Thymus (tissue), 14 donors: ENCODE measurements around the gene EXOC5. TPM values are rescaled to one million over a fixed set of nuclear protein-coding genes. Genes with fewer than 3 reads are reported as not detected.

Experiments
- DNase-seq, 9 donors: peaks; one replicate each; pipeline ENCODE4 v3.0.0-alpha.2; 2013; ENCODE audit warnings: low spot score in 9 of 9, low read depth in 6 of 9, missing footprints in 1 of 9
- H3K27ac ChIP-seq, 2 donors: one replicate each; pipeline ENCODE4 v1.5.1; 2013; ENCODE audit warnings: control low read depth in 1 of 2, low read depth in 1 of 2, low read length in 1 of 2, mild to moderate bottlenecking in 1 of 2, moderate library complexity in 1 of 2
- H3K27me3 ChIP-seq, 2 donors: one replicate each; pipeline ENCODE4 v1.5.1; 2013; ENCODE audit warnings: low read length in 1 of 2; ENCODE audit not compliant: control insufficient read depth in 2 of 2, insufficient read depth in 1 of 2
- H3K36me3 ChIP-seq, 2 donors: one replicate each; pipeline ENCODE4 v1.5.1; 2013; ENCODE audit warnings: low read length in 1 of 2, mild to moderate bottlenecking in 1 of 2, moderate library complexity in 1 of 2; ENCODE audit not compliant: control insufficient read depth in 2 of 2, insufficient read depth in 2 of 2
- H3K4me1 ChIP-seq, 2 donors: one replicate each; pipeline ENCODE4 v1.5.1; 2013; ENCODE audit warnings: low read length in 2 of 2; ENCODE audit not compliant: control insufficient read depth in 2 of 2, insufficient read depth in 2 of 2
- H3K4me3 ChIP-seq, 2 donors: one replicate each; pipeline ENCODE4 v1.5.1; 2013; ENCODE audit warnings: low read length in 2 of 2, control low read depth in 1 of 2, mild to moderate bottlenecking in 1 of 2
- H3K9me3 ChIP-seq, 2 donors: one replicate each; pipeline ENCODE4 v1.5.1; 2013; ENCODE audit warnings: low read length in 1 of 2, mild to moderate bottlenecking in 1 of 2; ENCODE audit not compliant: control insufficient read depth in 2 of 2, insufficient read depth in 1 of 2
- WGBS: extraction: QIAGEN DNeasy Blood & Tissue Kit; methylation state at CpG from one replicate; pipeline ENCODE4 v1.1.7; 2013; 5-methylcytosine and 5-hydroxymethylcytosine counted together
- long read RNA-seq, 10 donors: transcript quantifications; one replicate each; lab custom pipeline, GENCODE V29; 2026
- polyA plus RNA-seq: library from polyadenylated mRNA; stranded (reverse); fragments of 200-250 nt; gene quantifications from one replicate; pipeline ENCODE4 v1.2.3, GENCODE V29; 2013
- total RNA-seq: library from RNA; stranded (reverse); fragments of 120-200 nt; gene quantifications from one replicate; pipeline ENCODE4 v1.2.4, GENCODE V29; 2013
- donor health status: healthy.

EXOC5 gene
- total RNA-seq (43.4 TPM), polyA plus RNA-seq (25.2 TPM)
- long read RNA-seq, donor 1, full-length matches to known transcripts: 1 of 1 reads
- long read RNA-seq, donor 1, partial matches to known transcripts: 0 of 1 reads
- long read RNA-seq, donor 1, other reads (novel, unspliced or antisense): 0 of 1 reads
- long read RNA-seq, donor 2: 0 reads
- long read RNA-seq, donor 3, full-length matches to known transcripts: 4 of 4 reads
- long read RNA-seq, donor 3, partial matches to known transcripts: 0 of 4 reads
- long read RNA-seq, donor 3, other reads (novel, unspliced or antisense): 0 of 4 reads
- long read RNA-seq, donor 4, full-length matches to known transcripts: 3 of 28 reads
- long read RNA-seq, donor 4, partial matches to known transcripts: 25 of 28 reads
- long read RNA-seq, donor 4, other reads (novel, unspliced or antisense): 0 of 28 reads
- long read RNA-seq, donor 5, full-length matches to known transcripts: 10 of 10 reads
- long read RNA-seq, donor 5, partial matches to known transcripts: 0 of 10 reads
- long read RNA-seq, donor 5, other reads (novel, unspliced or antisense): 0 of 10 reads
- long read RNA-seq, donor 6, full-length matches to known transcripts: 13 of 18 reads
- long read RNA-seq, donor 6, partial matches to known transcripts: 5 of 18 reads
- long read RNA-seq, donor 6, other reads (novel, unspliced or antisense): 0 of 18 reads
- long read RNA-seq, donor 7, full-length matches to known transcripts: 7 of 7 reads
- long read RNA-seq, donor 7, partial matches to known transcripts: 0 of 7 reads
- long read RNA-seq, donor 7, other reads (novel, unspliced or antisense): 0 of 7 reads
- long read RNA-seq, donor 8, partial matches to known transcripts: 0 of 1 reads
- long read RNA-seq, donor 8, other reads (novel, unspliced or antisense): 0 of 1 reads
- long read RNA-seq, donor 9, full-length matches to known transcripts: 3 of 3 reads
- long read RNA-seq, donor 9, partial matches to known transcripts: 0 of 3 reads
- long read RNA-seq, donor 9, other reads (novel, unspliced or antisense): 0 of 3 reads
- long read RNA-seq, donor 10, full-length matches to known transcripts: 4 of 4 reads
- long read RNA-seq, donor 10, partial matches to known transcripts: 0 of 4 reads
- long read RNA-seq, donor 10, other reads (novel, unspliced or antisense): 0 of 4 reads

DNA sequence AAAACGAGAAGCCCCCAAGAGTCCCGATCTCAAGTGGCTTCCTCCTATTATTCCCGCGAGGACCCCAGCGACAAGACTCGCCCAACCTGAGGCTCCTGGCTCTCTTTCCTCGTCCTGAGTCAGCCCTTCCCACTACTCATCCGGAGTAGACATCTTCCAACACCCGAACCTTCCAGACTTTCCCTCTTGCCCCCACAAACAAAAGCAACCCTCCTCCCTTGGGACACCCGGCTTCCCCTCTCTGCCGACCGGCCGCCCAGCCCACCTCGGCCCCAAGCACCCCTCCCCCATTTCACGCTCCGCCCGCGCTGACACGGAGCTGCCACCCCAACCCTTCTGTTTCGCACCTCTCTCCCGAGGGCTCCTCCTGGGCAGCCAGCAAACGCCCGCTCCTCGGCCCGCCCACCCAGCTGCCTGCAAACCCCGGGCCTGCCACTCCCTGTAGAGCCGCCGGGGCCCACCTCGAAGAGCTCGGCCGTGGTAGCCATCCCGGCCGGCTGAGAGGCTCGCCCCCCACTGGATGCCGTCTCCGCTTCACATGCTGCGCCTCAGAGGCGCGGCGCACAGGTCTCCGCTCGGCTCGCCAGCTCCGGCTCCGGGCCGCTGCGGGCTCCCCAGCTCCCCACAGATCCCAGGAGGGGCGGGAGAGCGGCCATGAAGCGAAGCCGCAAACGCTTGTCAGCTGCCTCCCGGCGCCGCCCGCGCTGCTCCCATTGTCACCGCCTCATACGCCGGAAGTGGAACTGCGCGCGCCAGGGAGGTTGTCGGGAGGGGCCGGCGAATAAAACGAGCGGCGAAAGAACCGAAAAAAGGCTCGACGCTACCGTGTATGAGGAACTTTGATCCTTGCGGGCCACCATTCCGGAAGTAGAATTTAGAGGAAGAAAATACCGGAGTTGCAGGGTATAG lies at the start of gene EXOC5, which contains the start of gene AP5M1:
TSS of gene EXOC5 (minus strand) at position 745 of the 909 bp plus-strand sequence. CDS start at position 488, 257 bp downstream.
TSS of gene AP5M1 (plus strand) at position 811 of the 909 bp plus-strand sequence. CDS start 344 bp downstream, outside the sequence.
- peaks cover 6 to 12% of the 10 kb centered on the region in 2 donors for H3K4me1 ChIP-seq
- under 1% methylated on average over 76 of the region's 76 CpGs for WGBS
- DNase-seq: peak; percentile 90 to 99 (median 94)
- peak within 1 kb of the TSS; percentile 64 to 75 for H3K4me3 ChIP-seq
- no peaks in the 10 kb centered on the region for H3K9me3 ChIP-seq
- H3K27me3 ChIP-seq: no peaks in the 10 kb centered on the region
- H3K27ac ChIP-seq: peak within 1 kb of the TSS; percentile 97 to 98
- no peaks in the 10 kb centered on the region for H3K36me3 ChIP-seq

GRCh38 chr14:57317248-57317833 lies 48.6 kb upstream of the EXOC5 start:
- WGBS: 4% methylated on average over 3 of the region's 3 CpGs
- Histone ChIP-seq H3K9me3 (no peaks in the 10 kb centered on the region), H3K27me3 (no peaks in the 10 kb centered on the region), H3K27ac (no peak overlapping the region), H3K36me3 (no peaks in the 10 kb centered on the region), H3K4me3 (no peak overlapping the region), H3K4me1 (no peaks in the 10 kb centered on the region)
- peak; percentile 36 to 82 (median 63) for DNase-seq

- Histone ChIP-seq H3K9me3 (no peaks in the 10 kb centered on the region), H3K4me1 (no peaks in the 10 kb centered on the region), H3K36me3 (no peaks in the 10 kb centered on the region), H3K4me3 (no peak overlapping the region), H3K27me3 (no peaks in the 10 kb centered on the region), H3K27ac (no peak overlapping the region)
- no peak for DNase-seq
- 42% methylated on average over 7 of the region's 7 CpGs for WGBS
Observed at GRCh38 chr14:57314396-57315089, 45.8 kb upstream of the EXOC5 start.

DNA sequence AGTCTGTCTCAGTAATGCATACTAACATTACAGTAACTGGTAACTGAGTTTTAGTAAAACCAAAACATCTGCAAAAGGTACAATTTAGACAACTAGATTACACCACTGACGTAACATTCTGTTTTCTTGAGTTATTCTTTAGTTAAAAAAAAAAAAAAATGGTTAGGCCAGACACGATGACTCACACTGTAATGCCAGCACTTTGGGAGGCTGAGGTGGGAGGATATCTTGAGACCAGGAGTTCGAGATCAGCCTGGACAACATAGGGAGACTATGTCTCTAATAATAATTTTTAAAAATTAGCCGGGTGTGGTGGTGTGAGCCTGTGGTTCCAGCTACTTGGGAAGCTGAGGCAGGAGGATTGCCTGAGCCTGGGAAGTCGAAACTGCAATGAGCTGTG lies 34.2 kb upstream of the EXOC5 start:
- no peak for DNase-seq
- H3K27me3 ChIP-seq: peaks cover 0 to 2% of the 10 kb centered on the region in 2 donors
- H3K36me3 ChIP-seq: no peaks in the 10 kb centered on the region
- H3K4me1 ChIP-seq: no peaks in the 10 kb centered on the region
- H3K27ac ChIP-seq: no peak overlapping the region
- no peaks in the 10 kb centered on the region for H3K9me3 ChIP-seq
- no peak overlapping the region for H3K4me3 ChIP-seq
- WGBS: 96% methylated on average over 5 of the region's 5 CpGs

GRCh38 chr14:57299511-57299910 lies 30.8 kb upstream of the EXOC5 start:
- H3K4me1 ChIP-seq: no peaks in the 10 kb centered on the region
- 91% methylated on average over 3 of the region's 3 CpGs for WGBS
- DNase-seq: no peak
- no peaks in the 10 kb centered on the region for H3K27me3 ChIP-seq
- peaks cover 0 to 3% of the 10 kb centered on the region in 2 donors for H3K36me3 ChIP-seq
- H3K9me3 ChIP-seq: no peaks in the 10 kb centered on the region
- H3K4me3 ChIP-seq: no peak overlapping the region
- no peak overlapping the region for H3K27ac ChIP-seq

DNA sequence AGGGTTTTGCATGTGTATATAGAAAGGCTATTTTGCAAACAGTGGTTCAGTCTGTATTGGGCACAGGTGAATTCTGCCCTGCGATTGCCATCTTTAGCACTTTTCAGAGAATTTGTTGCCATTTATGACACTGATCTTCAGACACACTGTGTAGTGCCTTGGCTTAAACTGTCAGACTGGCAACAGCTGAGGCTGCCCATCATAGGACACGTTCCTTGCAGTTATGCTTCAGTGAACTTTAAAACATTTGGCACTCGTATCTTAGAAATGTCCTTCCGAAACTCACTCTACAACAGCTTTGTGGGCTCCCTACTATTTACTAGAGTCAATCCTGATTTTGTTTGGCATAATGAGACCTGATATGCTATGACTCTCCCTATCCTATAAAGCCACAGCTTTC lies 29.1 kb upstream of the EXOC5 start:
- no peak overlapping the region for H3K27ac ChIP-seq
- no peaks in the 10 kb centered on the region for H3K4me1 ChIP-seq
- H3K9me3 ChIP-seq: no peaks in the 10 kb centered on the region
- peaks cover 0 to 3% of the 10 kb centered on the region in 2 donors for H3K36me3 ChIP-seq
- DNase-seq: no peak
- 96% methylated on average over 4 of the region's 4 CpGs for WGBS
- no peaks in the 10 kb centered on the region for H3K27me3 ChIP-seq
- no peak overlapping the region for H3K4me3 ChIP-seq

GRCh38 chr14:57295239-57295638 lies 26.5 kb upstream of the EXOC5 start:
- Histone ChIP-seq H3K4me1 (no peaks in the 10 kb centered on the region), H3K36me3 (peaks cover 0 to 7% of the 10 kb centered on the region in 2 donors), H3K27ac (no peak overlapping the region), H3K27me3 (no peaks in the 10 kb centered on the region), H3K4me3 (no peak overlapping the region), H3K9me3 (no peaks in the 10 kb centered on the region)
- DNase-seq: no peak
- 91% methylated on average over 1 of the region's 1 CpG for WGBS
